Activated CD8-positive, alpha-beta memory T cell treated with anti-CD3 and anti-CD28 coated beads, Interleukin-2, amount 10 ng/mL, durations not matched to agents 7 days and 5 days (primary cell): Measurements from ENCODE around the gene CARD8. TPM values are rescaled to one million over a fixed set of nuclear protein-coding genes. Genes with fewer than 3 reads are reported as not detected.
A peak's percentile ranks its signal among the peaks of the same experiment; 100 is the strongest.

Source experiments
- ATAC-seq: fragments of 150-1000 bp; cut with Tn5 transposase; one replicate; pipeline ENCODE4 v1.10.0; 2021; ENCODE audit warnings: moderate library complexity
- CTCF ChIA-PET: fragments of 350-600 bp; sonication (Branson Sonifier 250); formaldehyde crosslinking; loops from one replicate; lab custom pipeline; 2021; ENCODE audit warnings: antibody characterized with exemption; lab: Charles Lee
- DNase-seq: peaks from one replicate; pipeline ENCODE4 v3.0.0-alpha.2; 2020
- H3K27ac Mint-ChIP-seq: one replicate; pipeline ENCODE4 v1.8.0; 2021; ENCODE audit warnings: mild to moderate bottlenecking, mixed read lengths
- H3K27me3 Mint-ChIP-seq: one replicate; pipeline ENCODE4 v1.8.0; 2021; ENCODE audit warnings: mixed read lengths
- H3K36me3 Mint-ChIP-seq: one replicate; pipeline ENCODE4 v1.8.0; 2021; ENCODE audit warnings: mild to moderate bottlenecking, mixed read lengths
- H3K4me1 Mint-ChIP-seq: one replicate; pipeline ENCODE4 v1.8.0; 2021; ENCODE audit warnings: mixed read lengths
- H3K4me3 Mint-ChIP-seq: one replicate; pipeline ENCODE4 v1.8.0; 2021; ENCODE audit warnings: mild to moderate bottlenecking, moderate library complexity, mixed read lengths
- H3K9me3 Mint-ChIP-seq: one replicate; pipeline ENCODE4 v1.8.0; 2022; ENCODE audit warnings: low read depth, mixed read lengths
- total RNA-seq, 2 experiments: library from RNA; stranded (reverse); gene quantifications; one replicate each; pipeline ENCODE4 v1.2.3, GENCODE V29; 2021

The CARD8 gene
- total RNA-seq, 2 experiments from 2014 or later, result 182 to 219 TPM

DNA sequence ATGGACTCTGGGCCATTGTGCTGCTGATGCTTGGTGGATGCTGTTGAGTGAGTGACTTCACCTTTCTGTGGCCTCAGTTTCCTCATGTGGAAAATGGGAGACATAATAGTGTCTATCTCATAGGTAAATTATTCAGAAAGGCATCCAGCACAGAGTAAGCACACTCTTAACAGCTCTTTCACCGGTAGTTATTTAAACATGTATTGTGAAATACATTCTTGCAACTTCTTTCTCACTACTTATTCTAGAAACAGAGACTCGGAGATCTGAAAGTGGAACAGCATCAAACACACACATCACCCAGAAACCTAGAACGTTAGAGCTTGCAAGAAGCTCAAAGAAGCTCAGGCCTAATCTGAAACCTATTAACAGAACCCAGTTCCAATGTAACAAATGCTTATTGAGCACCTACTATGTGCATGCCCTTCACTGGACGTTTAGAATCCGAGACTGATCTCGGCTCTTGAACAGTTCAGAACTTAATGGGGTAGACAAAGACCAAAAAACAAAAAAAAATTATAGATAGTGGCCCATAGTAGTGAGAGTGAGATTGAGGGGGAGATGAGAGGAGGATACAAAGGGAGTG lies 81.2 kb downstream of the CARD8 start:
- DNase-seq (no peak), ATAC-seq (no peak)
- peaks cover 26% of the 10 kb centered on the region for H3K4me1 Mint-ChIP-seq
- H3K27me3 Mint-ChIP-seq, result no peaks in the 10 kb centered on the region
- no peaks in the 10 kb centered on the region for H3K9me3 Mint-ChIP-seq
- H3K4me3 Mint-ChIP-seq, result no peak overlapping the region
- H3K27ac Mint-ChIP-seq, result peak overlapping the region; percentile 1
- CTCF ChIA-PET, result no interaction called here
- H3K36me3 Mint-ChIP-seq, result peaks cover 38% of the 10 kb centered on the region

DNA sequence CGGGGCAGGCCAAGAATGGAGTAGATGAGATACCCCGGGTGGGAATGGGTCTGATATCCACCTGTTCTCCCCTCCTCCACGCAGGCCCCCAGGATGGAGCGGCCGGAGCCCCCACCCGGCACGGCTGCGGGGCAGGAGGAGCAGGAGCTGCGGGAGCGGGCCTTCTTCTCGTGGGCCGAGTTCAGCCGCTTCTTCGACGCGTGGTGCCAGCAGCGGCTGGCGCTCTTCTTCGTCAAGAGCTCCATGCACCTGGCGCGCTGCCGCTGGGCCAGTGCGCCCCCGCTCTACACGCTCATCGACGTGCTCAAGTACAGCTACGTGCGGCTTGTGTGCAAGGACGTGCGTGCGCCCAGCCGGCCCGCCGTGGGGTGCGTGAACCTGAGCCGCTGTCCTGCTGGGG lies 84.0 kb downstream of the CARD8 start:
- ATAC-seq (no peak), DNase-seq (no peak)
- no peak overlapping the region for H3K27ac Mint-ChIP-seq
- peaks cover 28% of the 10 kb centered on the region for H3K36me3 Mint-ChIP-seq
- H3K4me3 Mint-ChIP-seq, result no peak overlapping the region
- H3K9me3 Mint-ChIP-seq, result no peaks in the 10 kb centered on the region
- CTCF ChIA-PET, result interaction anchor here (1.3 kb wide), 1 partner anchor 25 kb away, joined by 3 read pairs; no protein-coding TSS in a partner anchor
- peaks cover 45% of the 10 kb centered on the region for H3K4me1 Mint-ChIP-seq
- no peaks in the 10 kb centered on the region for H3K27me3 Mint-ChIP-seq

DNA sequence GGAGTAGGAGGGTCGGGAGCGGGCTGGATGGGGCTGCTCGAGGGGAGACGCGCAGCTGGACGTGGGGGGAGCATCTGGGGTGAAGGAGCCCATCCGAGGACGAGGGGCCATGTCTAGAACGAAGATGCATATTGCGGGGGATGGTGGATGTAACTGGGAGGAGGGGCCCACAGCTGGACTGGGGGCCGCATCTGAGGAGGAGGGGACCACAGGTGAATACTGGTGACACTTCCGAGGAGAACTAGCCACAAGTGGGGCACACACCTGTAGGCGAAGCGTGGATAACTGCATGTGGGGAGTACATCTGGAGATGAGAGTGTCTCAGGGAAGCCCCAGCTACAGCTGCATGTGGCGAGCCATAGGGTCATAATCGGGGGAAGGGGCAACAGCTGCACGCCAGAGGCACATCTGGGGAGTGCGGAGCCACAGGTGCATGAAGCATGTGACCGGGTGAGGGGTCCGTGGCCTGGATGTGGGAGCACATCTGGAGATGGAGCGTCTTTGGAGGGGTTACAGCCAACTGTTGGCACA lies 84.8 kb downstream of the CARD8 start:
- Mint-ChIP-seq H3K4me3 (peak overlapping the region; percentile 91), H3K27me3 (no peaks in the 10 kb centered on the region), H3K27ac (peak overlapping the region; percentile 97), H3K9me3 (no peaks in the 10 kb centered on the region), H3K4me1 (peaks cover 47% of the 10 kb centered on the region), H3K36me3 (peaks cover 24% of the 10 kb centered on the region)
- DNase-seq, result no peak
- CTCF ChIA-PET, result interaction anchor here (0.7 to 1.3 kb wide), 5 partner anchors 11 to 220 kb away, joined by 3 to 4 read pairs (median 3); partner anchors contain the start of gene KDELR1
- ATAC-seq, result no peak

DNA sequence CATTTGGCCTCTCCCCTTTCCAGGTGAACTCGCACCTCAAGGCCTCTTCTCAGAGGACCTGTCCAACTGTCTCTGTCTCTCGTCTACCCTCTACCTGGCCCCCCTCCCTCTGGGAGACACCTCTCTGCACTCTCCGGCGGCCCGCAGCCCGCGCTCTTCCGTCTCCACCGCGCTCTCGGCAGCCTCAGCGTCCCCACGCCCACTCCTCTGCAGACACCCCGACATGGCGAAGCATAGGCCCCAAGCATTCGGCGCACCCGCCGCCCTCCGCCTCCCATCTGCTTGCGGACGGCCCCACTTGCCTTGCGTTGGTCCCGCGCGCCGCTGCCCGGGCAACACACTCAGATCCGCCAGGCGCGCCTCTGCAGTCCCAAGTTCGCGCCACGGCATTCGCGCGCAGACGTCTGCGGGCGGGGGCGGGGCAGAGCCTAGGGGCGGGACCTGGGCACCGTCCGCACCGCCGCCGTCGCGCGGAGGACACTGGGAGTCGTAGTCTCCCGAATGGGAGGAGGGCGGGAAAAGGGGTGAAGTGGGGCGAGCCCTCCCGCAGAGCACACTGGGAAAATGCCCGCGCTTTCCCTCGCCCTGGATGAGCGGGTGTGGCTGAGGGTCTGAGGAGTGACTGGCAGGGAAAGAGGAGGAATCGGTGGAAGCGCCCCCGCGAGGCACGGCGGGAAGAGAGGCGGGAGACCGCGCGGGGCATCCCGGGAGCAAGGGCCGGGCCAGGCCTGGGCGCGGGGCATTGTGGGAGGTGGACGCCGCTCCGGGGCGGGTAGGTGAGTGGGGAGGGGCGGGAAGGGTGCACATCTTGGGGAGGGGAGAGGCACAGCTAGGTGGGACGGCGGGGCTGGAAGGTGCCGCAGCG lies 85.5 kb downstream of the CARD8 start, which contains the start of the genes LIG1 and ZSWIM9:
Gene LIG1, minus strand, starts transcription at position 406 of the 865 bp plus-strand sequence. CDS start 4,778 bp downstream, outside the sequence.
Gene ZSWIM9, plus strand, starts transcription at position 742 of the 865 bp plus-strand sequence. CDS start 1,123 bp downstream, outside the sequence.
- no peaks in the 10 kb centered on the region for H3K9me3 Mint-ChIP-seq
- peak; percentile 90 for ATAC-seq
- peak within 1 kb of the TSS; percentile 97 for H3K27ac Mint-ChIP-seq
- peak; percentile 94 for DNase-seq
- CTCF ChIA-PET, result interaction anchor here (0.9 to 1.3 kb wide), 6 partner anchors 11 to 221 kb away, joined by 3 to 5 read pairs (median 4); partner anchors contain the start of genes KDELR1 and PLA2G4C
- no peaks in the 10 kb centered on the region for H3K27me3 Mint-ChIP-seq
- peaks cover 47% of the 10 kb centered on the region for H3K4me1 Mint-ChIP-seq
- peak within 1 kb of the TSS; percentile 91 for H3K4me3 Mint-ChIP-seq
- peaks cover 26% of the 10 kb centered on the region for H3K36me3 Mint-ChIP-seq

DNA sequence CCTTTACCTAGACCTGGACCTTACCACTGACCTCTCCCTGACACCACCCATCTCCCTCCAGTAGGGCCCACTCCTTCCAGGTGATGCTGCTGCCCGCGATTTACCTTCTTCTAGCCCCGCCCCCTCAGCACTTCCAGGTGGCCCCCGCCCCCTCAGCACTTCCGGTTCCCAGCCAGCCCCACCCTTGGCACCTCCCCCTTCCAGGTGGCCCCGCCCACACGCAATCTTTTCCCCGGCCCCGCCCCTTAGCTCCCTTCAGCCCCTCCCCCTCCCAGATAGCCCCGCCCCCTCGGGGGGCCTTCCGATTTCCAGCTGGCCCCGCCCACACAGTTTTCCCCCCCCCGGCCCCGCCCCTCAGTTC lies 86.2 kb downstream of the CARD8 start:
- H3K27ac Mint-ChIP-seq, result peak overlapping the region; percentile 97
- peaks cover 24% of the 10 kb centered on the region for H3K36me3 Mint-ChIP-seq
- no peaks in the 10 kb centered on the region for H3K9me3 Mint-ChIP-seq
- H3K4me3 Mint-ChIP-seq, result peak overlapping the region; percentile 91
- CTCF ChIA-PET, result interaction anchor here (1.1 to 1.3 kb wide), 4 partner anchors 17 to 63 kb away, joined by 3 to 5 read pairs (median 4); partner anchors contain the start of gene PLA2G4C
- peak; percentile 18 for ATAC-seq
- H3K4me1 Mint-ChIP-seq, result peaks cover 46% of the 10 kb centered on the region
- DNase-seq, result peak; percentile 93
- no peaks in the 10 kb centered on the region for H3K27me3 Mint-ChIP-seq

DNA sequence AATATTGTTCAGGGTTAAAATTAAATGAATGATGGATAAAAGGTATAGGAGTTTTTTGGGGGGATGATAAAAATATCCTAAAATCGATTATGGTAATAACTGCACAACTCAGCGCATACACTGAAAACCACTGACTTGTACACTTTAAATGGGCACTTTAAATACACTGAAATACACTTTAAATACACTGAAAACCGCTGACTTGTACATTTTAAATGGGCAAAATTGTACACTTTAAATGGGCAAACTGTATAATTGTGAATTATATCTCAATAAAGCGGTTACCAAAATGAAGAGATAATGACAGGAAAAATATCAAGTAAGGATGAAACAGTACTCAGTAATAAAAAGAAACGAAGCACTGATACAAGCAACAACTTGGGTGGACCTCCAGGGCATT lies 87.0 kb downstream of the CARD8 start:
- ATAC-seq (no peak), DNase-seq (no peak)
- peaks cover 24% of the 10 kb centered on the region for H3K36me3 Mint-ChIP-seq
- no peaks in the 10 kb centered on the region for H3K9me3 Mint-ChIP-seq
- peak overlapping the region; percentile 80 for H3K27ac Mint-ChIP-seq
- CTCF ChIA-PET, result interaction anchor here (1.2 to 1.3 kb wide), 2 partner anchors 58 to 62 kb away, joined by 3 to 4 read pairs; partner anchors contain the start of gene PLA2G4C
- no peaks in the 10 kb centered on the region for H3K27me3 Mint-ChIP-seq
- peak overlapping the region; percentile 91 for H3K4me3 Mint-ChIP-seq
- H3K4me1 Mint-ChIP-seq, result peaks cover 43% of the 10 kb centered on the region

DNA sequence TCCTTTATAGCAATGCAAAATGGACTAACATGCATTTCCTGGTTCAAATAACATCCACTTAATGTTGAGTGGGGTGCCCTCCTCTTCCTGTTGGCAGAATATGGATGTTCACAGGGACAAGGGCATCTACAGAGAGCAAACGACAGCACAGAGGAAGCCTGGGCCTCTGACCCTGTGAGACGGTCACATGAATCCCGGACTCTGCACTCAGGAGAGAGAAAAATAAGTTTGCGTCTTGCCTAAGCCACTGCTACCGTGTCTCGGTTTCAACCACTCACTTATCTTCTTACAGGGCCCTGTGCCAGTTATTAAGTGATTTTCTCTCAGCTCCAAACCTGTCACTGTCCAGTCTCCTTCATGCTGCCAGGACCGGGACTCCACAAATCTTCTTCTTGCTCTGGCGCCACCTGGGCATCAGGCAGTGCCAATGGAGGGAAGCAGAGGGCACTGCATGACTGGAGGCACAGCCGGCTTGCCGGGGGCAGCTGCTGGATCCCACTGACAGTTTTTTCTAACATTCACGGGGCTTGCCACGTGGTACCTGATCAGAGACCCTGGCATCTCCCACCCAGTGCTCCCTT lies 97.4 kb downstream of the CARD8 start:
- no peak for DNase-seq
- Mint-ChIP-seq H3K27ac (no peak overlapping the region), H3K9me3 (no peaks in the 10 kb centered on the region), H3K27me3 (no peaks in the 10 kb centered on the region), H3K4me3 (no peak overlapping the region), H3K4me1 (no peaks in the 10 kb centered on the region), H3K36me3 (peaks cover 47% of the 10 kb centered on the region)
- CTCF ChIA-PET, result no interaction called here
- no peak for ATAC-seq

Other genes with a start within 250 kb of the CARD8 start
- not detected for gene CABP5, start 211.8 kb downstream of the CARD8 start, total RNA-seq
- gene PLA2G4C, start 145.1 kb downstream of the CARD8 start, total RNA-seq, result 1 to 10 TPM in 1 of 2 experiments, under 1 TPM in 1; 0.82 to 2.1 TPM
- 100 to 1,000 TPM; 157 to 221 TPM for gene LIG1, start 85.6 kb downstream of the CARD8 start, total RNA-seq
- 10 to 100 TPM; 12.3 to 13.1 TPM for gene ZSWIM9, start 85.2 kb downstream of the CARD8 start, total RNA-seq
- gene ZNF114, start 14.2 kb upstream of the CARD8 start, total RNA-seq, result under 1 TPM; 0.26 to 0.68 TPM
- 100 to 1,000 TPM; 291 to 294 TPM for gene EMP3, start 69.6 kb upstream of the CARD8 start, total RNA-seq
- 10 to 100 TPM; 16.7 to 22.3 TPM for gene TMEM143, start 108.0 kb upstream of the CARD8 start, total RNA-seq
- gene SYNGR4, start 108.5 kb upstream of the CARD8 start, total RNA-seq, result not detected
- 10 to 100 TPM; 64.8 to 72.2 TPM for gene KDELR1, start 135.6 kb upstream of the CARD8 start, total RNA-seq
- under 1 TPM; 0.09 to 0.18 TPM for gene GRIN2D, start 137.8 kb upstream of the CARD8 start, total RNA-seq
- 10 to 100 TPM; 37.9 to 58.7 TPM for gene GRWD1, start 190.1 kb upstream of the CARD8 start, total RNA-seq
- 1 to 10 TPM in 1 of 2 experiments, under 1 TPM in 1; 0.85 to 1.5 TPM for gene KCNJ14, start 199.7 kb upstream of the CARD8 start, total RNA-seq
- 10 to 100 TPM; 42.5 to 47.8 TPM for gene CYTH2, start 213.5 kb upstream of the CARD8 start, total RNA-seq